IMR-90 (cell line): Measurements from ENCODE around the gene BTBD6. TPM values are rescaled to one million over a fixed set of nuclear protein-coding genes. Genes with fewer than 3 reads are reported as not detected.

Experiments
- ATAC-seq: fragments of 200-7000 bp; cut with Tn5 transposase; 2 replicates; pipeline ENCODE4 v1.9.1; 2020; ENCODE audit warnings: low read depth, mild to moderate bottlenecking, moderate library complexity
- BruUV-seq: library from RNA; stranded (reverse); fragments of 400-500 nt; replicated peaks from 2 replicates; lab custom pipeline; 2021; lab: Mats Ljungman, UMichigan
- CTCF ChIA-PET: fragments of 300-600 bp; formaldehyde crosslinking; extraction: SDS; loops from one replicate; lab custom pipeline; 2021; ENCODE audit warnings: antibody characterized with exemption; lab: Yijun Ruan, JAX
- POLR2A ChIA-PET: fragments of 300-600 bp; sonication (Branson Sonifier 250); formaldehyde crosslinking; loops from one replicate; lab custom pipeline; 2022; ENCODE audit warnings: antibody characterized with exemption; ENCODE audit not compliant: unreplicated experiment; lab: Charles Lee
- DNase-seq: peaks from one replicate; pipeline ENCODE4 v3.0.0; 2013
- H2AFZ ChIP-seq: replicated peaks from 2 replicates; pipeline ENCODE3; 2013; ENCODE audit warnings: low read length, mild to moderate bottlenecking; ENCODE audit not compliant: poor library complexity
- H2AK5ac ChIP-seq: 2 replicates; pipeline ENCODE4 v1.6.1; 2013; ENCODE audit warnings: low read depth, low read length, inconsistent platforms
- H2AK9ac ChIP-seq: replicated peaks from 2 replicates; pipeline ENCODE3; 2013; ENCODE audit warnings: mild to moderate bottlenecking, low read depth, low read length, moderate library complexity; ENCODE audit not compliant: poor library complexity
- H2BK120ac ChIP-seq: 2 replicates; pipeline ENCODE4 v1.6.1; 2013; ENCODE audit warnings: low read depth, low read length, inconsistent platforms
- H2BK15ac ChIP-seq: 3 replicates; pipeline ENCODE4 v1.6.1; 2013; ENCODE audit warnings: low read depth, low read length, inconsistent platforms
- H2BK20ac ChIP-seq: 2 replicates; pipeline ENCODE4 v1.6.1; 2013; ENCODE audit warnings: low read depth, mild to moderate bottlenecking, inconsistent platforms, low read length, moderate library complexity
- H2BK5ac ChIP-seq: 2 replicates; pipeline ENCODE4 v1.6.1; 2013; ENCODE audit warnings: mild to moderate bottlenecking, low read depth, low read length, inconsistent platforms; ENCODE audit not compliant: poor library complexity, severe bottlenecking
- H3K14ac ChIP-seq: replicated peaks from 2 replicates; pipeline ENCODE4 v1.6.1; 2013; ENCODE audit warnings: low read depth, low read length, inconsistent platforms
- H3K18ac ChIP-seq: 2 replicates; pipeline ENCODE4 v1.6.1; 2013; ENCODE audit warnings: low read depth, low read length, control low read depth
- H3K23ac ChIP-seq: 2 replicates; pipeline ENCODE4 v1.6.1; 2013; ENCODE audit warnings: low read depth, low read length, inconsistent platforms
- H3K27ac ChIP-seq: 2 replicates; pipeline ENCODE4 v1.5.1; 2013; ENCODE audit warnings: mild to moderate bottlenecking, control low read depth, low read length; ENCODE audit not compliant: insufficient read depth
- H3K27me3 ChIP-seq: 2 replicates; pipeline ENCODE4 v1.6.1; 2013; ENCODE audit warnings: low read length; ENCODE audit not compliant: control insufficient read depth, insufficient read depth
- H3K36me3 ChIP-seq: 2 replicates; pipeline ENCODE4 v1.6.1; 2013; ENCODE audit warnings: low read length, mixed read lengths; ENCODE audit not compliant: control insufficient read depth, insufficient read depth
- H3K4ac ChIP-seq: 2 replicates; pipeline ENCODE4 v1.6.1; 2013; ENCODE audit warnings: low read depth, low read length, inconsistent platforms
- H3K4me1 ChIP-seq: 2 replicates; pipeline ENCODE4 v1.6.1; 2013; ENCODE audit warnings: low read length, mixed read lengths; ENCODE audit not compliant: control insufficient read depth, insufficient read depth
- H3K4me2 ChIP-seq: 2 replicates; pipeline ENCODE4 v1.6.1; 2013; ENCODE audit warnings: low read depth, mild to moderate bottlenecking, control low read depth, low read length, moderate library complexity
- H3K4me3 ChIP-seq: 2 replicates; pipeline ENCODE4 v1.5.1; 2013; ENCODE audit warnings: low read depth, mild to moderate bottlenecking, control low read depth, low read length, moderate library complexity; ENCODE audit not compliant: insufficient read depth
- H3K56ac ChIP-seq: 2 replicates; pipeline ENCODE4 v1.6.1; 2013; ENCODE audit warnings: low read length, inconsistent platforms; ENCODE audit not compliant: insufficient read depth; ENCODE audit errors: extremely low read depth
- H3K79me1 ChIP-seq, 2 experiments: 2 replicates each; pipeline ENCODE4 v1.6.1; 2013; ENCODE audit warnings: low read length in 2 of 2, inconsistent platforms in 1 of 2, low read depth in 1 of 2
- H3K9ac ChIP-seq: 2 replicates; pipeline ENCODE4 v1.6.1; 2013; ENCODE audit warnings: low read depth, low read length, control low read depth
- H3K9me1 ChIP-seq: 2 replicates; pipeline ENCODE4 v1.6.1; 2013; ENCODE audit warnings: low read length, inconsistent platforms; ENCODE audit not compliant: insufficient read depth
- H3K9me3 ChIP-seq: 2 replicates; pipeline ENCODE4 v1.6.1; 2013; ENCODE audit warnings: low read length; ENCODE audit not compliant: control insufficient read depth, insufficient read depth
- H4K20me1 ChIP-seq: 2 replicates; pipeline ENCODE4 v1.6.1; 2013; ENCODE audit warnings: low read length, inconsistent platforms; ENCODE audit not compliant: insufficient read depth
- H4K5ac ChIP-seq: 2 replicates; pipeline ENCODE4 v1.6.1; 2013; ENCODE audit warnings: mild to moderate bottlenecking, low read depth, low read length, control low read depth
- H4K8ac ChIP-seq, 2 experiments: 2 replicates each; pipeline ENCODE4 v1.6.1; 2013; ENCODE audit warnings: low read depth in 2 of 2, low read length in 2 of 2, control low read depth in 1 of 2, inconsistent platforms in 1 of 2
- H4K91ac ChIP-seq: 2 replicates; pipeline ENCODE4 v1.6.1; 2013; ENCODE audit warnings: low read depth, low read length, inconsistent platforms; ENCODE audit not compliant: insufficient read depth
- BHLHE40 ChIP-seq: fragments of 150-350 bp; IDR thresholded peaks from 2 replicates; pipeline ENCODE4 v1.6.1; 2016; ENCODE audit warnings: mild to moderate bottlenecking, low read depth, low read length
- CEBPB ChIP-seq: IDR thresholded peaks from 2 replicates; pipeline ENCODE4 v1.6.1; 2012; ENCODE audit warnings: low read depth, low read length, improper control_type of control experiment
- CHD1 ChIP-seq: IDR thresholded peaks from 2 replicates; pipeline ENCODE4 v1.6.1; 2012; ENCODE audit warnings: low read depth, low read length, improper control_type of control experiment
- FOS ChIP-seq: fragments of 150-350 bp; IDR thresholded peaks from 2 replicates; pipeline ENCODE4 v1.6.1; 2016; ENCODE audit warnings: low read depth, low read length
- MAFK ChIP-seq: IDR thresholded peaks from 2 replicates; pipeline ENCODE4 v1.6.1; 2012; ENCODE audit warnings: low read depth, low read length, improper control_type of control experiment
- MAZ ChIP-seq: IDR thresholded peaks from 2 replicates; pipeline ENCODE4 v1.6.1; 2012; ENCODE audit warnings: low read depth, mild to moderate bottlenecking, low read length, improper control_type of control experiment, moderate library complexity, borderline replicate concordance
- NFE2L2 ChIP-seq: fragments of 150-350 bp; IDR thresholded peaks from 2 replicates; pipeline ENCODE4 v1.6.1; 2016; ENCODE audit warnings: low read depth, mild to moderate bottlenecking, low read length
- POLR2A ChIP-seq: IDR thresholded peaks from 2 replicates; pipeline ENCODE4 v1.6.1; 2012; ENCODE audit warnings: mild to moderate bottlenecking, low read depth, low read length
- RAD21 ChIP-seq: IDR thresholded peaks from 2 replicates; pipeline ENCODE4 v1.6.1; 2012; ENCODE audit warnings: low read length, improper control_type of control experiment
- RCOR1 ChIP-seq: IDR thresholded peaks from 2 replicates; pipeline ENCODE4 v1.6.1; 2012; ENCODE audit warnings: mild to moderate bottlenecking, low read length, improper control_type of control experiment; ENCODE audit not compliant: insufficient replicate concordance
- RFX5 ChIP-seq: IDR thresholded peaks from 2 replicates; pipeline ENCODE4 v1.8.0; 2012; ENCODE audit warnings: low read depth, mild to moderate bottlenecking, low read length, moderate library complexity
- SMC3 ChIP-seq: fragments of 150-350 bp; IDR thresholded peaks from 2 replicates; pipeline ENCODE4 v1.6.1; 2016; ENCODE audit warnings: low read depth, mild to moderate bottlenecking, antibody characterized with exemption, low read length, moderate library complexity
- WGBS, 2 experiments: methylation state at CpG; one replicate each; pipeline versions ENCODE4 v1.1.5 to v1.1.7; 2013; ENCODE audit warnings: missing lambda C conversion rate in 2 of 2; ENCODE audit not compliant: insufficient read length in 1 of 2; ENCODE audit errors: extremely low coverage in 2 of 2; 5-methylcytosine and 5-hydroxymethylcytosine counted together
- dilution Hi-C: fragments of 300-500 bp; cut with HindIII; formaldehyde crosslinking; loops from one replicate; pipeline ENCODE4 v1.14.3; 2018; ENCODE audit warnings: low sequenced_read_pairs; ENCODE audit not compliant: unreplicated experiment
- in situ Hi-C: fragments of 300-500 bp; cut with MboI; formaldehyde crosslinking; loops from 3 replicates; pipeline ENCODE4 v1.14.3; 2019; ENCODE audit warnings: low sequenced_read_pairs, inconsistent platforms, mixed read lengths
- intact Hi-C: fragments of 100-400 bp; cut with micrococcal nuclease; formaldehyde crosslinking; loops from 2 replicates; pipeline ENCODE4 v1.10.0; 2022
- polyA plus RNA-seq, 3 experiments: library from polyadenylated mRNA; depleted of rRNA; stranded (reverse); fragments of >200 nt; gene quantifications; 2 replicates each; pipeline ENCODE4 v1.2.3, GENCODE V29; 2012; ENCODE audit warnings: low replicate concordance in 1 of 3
- total RNA-seq: library from RNA; depleted of rRNA; stranded (reverse); fragments of >200 nt; gene quantifications from 2 replicates; pipeline ENCODE4 v1.2.3, GENCODE V29; 2012
- TF ChIP-seq, protein P1 (sequence below): fragments of 150-350 bp; IDR thresholded peaks from 2 replicates; pipeline ENCODE4 v1.6.1; 2017; ENCODE audit warnings: mild to moderate bottlenecking, antibody characterized with exemption, low read length, low read depth
- TF ChIP-seq, protein P2 (sequence below): conservative IDR thresholded peaks from 2 replicates; pipeline ENCODE4 v1.5.1; 2012; ENCODE audit warnings: mild to moderate bottlenecking, low read depth, low read length, improper control_type of control experiment
- TF ChIP-seq, protein P3 (sequence below): fragments of 150-350 bp; IDR thresholded peaks from 2 replicates; pipeline ENCODE4 v1.6.1; 2016; ENCODE audit warnings: low read depth, mild to moderate bottlenecking, low read length, moderate library complexity, borderline replicate concordance

BTBD6 gene
- total and polyA plus RNA-seq, 2 of the 4 experiments (the other 2 are of a cell fraction), result 33.9 to 43.9 TPM

DNA sequence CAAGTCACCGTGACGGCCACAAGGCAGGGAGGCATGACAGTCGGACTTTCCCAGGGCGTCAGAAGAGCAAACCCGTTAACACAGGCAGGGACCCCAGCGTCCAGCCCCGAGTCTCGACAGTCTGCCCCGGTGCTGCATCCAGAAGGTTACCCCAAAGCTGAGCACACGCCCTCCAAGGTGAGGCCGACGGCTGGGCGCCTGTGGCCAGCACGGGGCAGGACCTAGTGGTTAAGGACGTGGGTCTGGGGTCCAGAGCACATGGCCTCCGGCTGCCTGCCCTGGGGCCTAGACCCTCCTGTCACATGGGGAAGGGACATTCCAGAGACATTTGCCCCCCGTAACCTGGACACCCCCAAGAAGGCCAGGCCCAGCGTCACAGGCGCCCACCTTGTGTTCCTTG, 29.7 kb upstream of the BTBD6 start:
- in situ Hi-C loops, result no loop called here
- Histone ChIP-seq H3K4ac (no peak overlapping the region), H4K5ac (no peak overlapping the region), H3K9me3 (no peaks in the 10 kb centered on the region), H3K9ac (no peak overlapping the region), H3K4me1 (peaks cover 2% of the 10 kb centered on the region; the same call in 1 of the 2 replicates), H2BK15ac (no peak overlapping the region), H2BK120ac (no peak overlapping the region), H4K8ac (no peak overlapping the region), H2BK5ac (no peak overlapping the region), H3K27me3 (no peaks in the 10 kb centered on the region), H3K9me1 (peaks cover 12% of the 10 kb centered on the region), H3K27ac (no peak overlapping the region), H2AFZ (no peak overlapping the region), H4K20me1 (peaks cover 14% of the 10 kb centered on the region), H3K36me3 (peaks cover 55% of the 10 kb centered on the region), H2AK5ac (no peak overlapping the region), H3K79me1 (peaks cover 12 to 24% of the 10 kb centered on the region in 2 experiments), H2AK9ac (no peak overlapping the region), H3K4me3 (no peak overlapping the region), H3K14ac (no peak overlapping the region), H3K18ac (no peak overlapping the region), H4K91ac (no peak overlapping the region), H3K23ac (no peak overlapping the region), H2BK20ac (no peak overlapping the region), H3K56ac (no peak overlapping the region), H3K4me2 (no peak overlapping the region)
- no TSS peak for BruUV-seq
- DNase-seq, result no peak
- ATAC-seq, result no peak
- ChIA-PET POLR2A (no interaction called here), CTCF (no interaction called here)
- dilution Hi-C loops, result no loop called here
- intact Hi-C loops, result no loop called here
- 99% methylated on average over 16 of the region's 19 CpGs; no CpG with 5 or more reads in 1 of the 2 experiments for WGBS, 2 experiments
- no peak for TF ChIP-seq FOS
- no peak for TF ChIP-seq NFE2L2
- TF ChIP-seq RFX5, result no peak
- no peak for TF ChIP-seq RAD21
- no peak for TF ChIP-seq CEBPB
- no peak for TF ChIP-seq BHLHE40
- no peak for TF ChIP-seq RCOR1
- no peak for TF ChIP-seq MAFK
- TF ChIP-seq, protein P1, sequence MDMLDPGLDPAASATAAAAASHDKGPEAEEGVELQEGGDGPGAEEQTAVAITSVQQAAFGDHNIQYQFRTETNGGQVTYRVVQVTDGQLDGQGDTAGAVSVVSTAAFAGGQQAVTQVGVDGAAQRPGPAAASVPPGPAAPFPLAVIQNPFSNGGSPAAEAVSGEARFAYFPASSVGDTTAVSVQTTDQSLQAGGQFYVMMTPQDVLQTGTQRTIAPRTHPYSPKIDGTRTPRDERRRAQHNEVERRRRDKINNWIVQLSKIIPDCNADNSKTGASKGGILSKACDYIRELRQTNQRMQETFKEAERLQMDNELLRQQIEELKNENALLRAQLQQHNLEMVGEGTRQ, result no peak
- TF ChIP-seq, protein P2, sequence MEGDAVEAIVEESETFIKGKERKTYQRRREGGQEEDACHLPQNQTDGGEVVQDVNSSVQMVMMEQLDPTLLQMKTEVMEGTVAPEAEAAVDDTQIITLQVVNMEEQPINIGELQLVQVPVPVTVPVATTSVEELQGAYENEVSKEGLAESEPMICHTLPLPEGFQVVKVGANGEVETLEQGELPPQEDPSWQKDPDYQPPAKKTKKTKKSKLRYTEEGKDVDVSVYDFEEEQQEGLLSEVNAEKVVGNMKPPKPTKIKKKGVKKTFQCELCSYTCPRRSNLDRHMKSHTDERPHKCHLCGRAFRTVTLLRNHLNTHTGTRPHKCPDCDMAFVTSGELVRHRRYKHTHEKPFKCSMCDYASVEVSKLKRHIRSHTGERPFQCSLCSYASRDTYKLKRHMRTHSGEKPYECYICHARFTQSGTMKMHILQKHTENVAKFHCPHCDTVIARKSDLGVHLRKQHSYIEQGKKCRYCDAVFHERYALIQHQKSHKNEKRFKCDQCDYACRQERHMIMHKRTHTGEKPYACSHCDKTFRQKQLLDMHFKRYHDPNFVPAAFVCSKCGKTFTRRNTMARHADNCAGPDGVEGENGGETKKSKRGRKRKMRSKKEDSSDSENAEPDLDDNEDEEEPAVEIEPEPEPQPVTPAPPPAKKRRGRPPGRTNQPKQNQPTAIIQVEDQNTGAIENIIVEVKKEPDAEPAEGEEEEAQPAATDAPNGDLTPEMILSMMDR, result no peak
- TF ChIP-seq MAZ, result no peak
- no peak for TF ChIP-seq POLR2A
- no peak for TF ChIP-seq CHD1
- TF ChIP-seq SMC3, result no peak
- TF ChIP-seq, protein P3, sequence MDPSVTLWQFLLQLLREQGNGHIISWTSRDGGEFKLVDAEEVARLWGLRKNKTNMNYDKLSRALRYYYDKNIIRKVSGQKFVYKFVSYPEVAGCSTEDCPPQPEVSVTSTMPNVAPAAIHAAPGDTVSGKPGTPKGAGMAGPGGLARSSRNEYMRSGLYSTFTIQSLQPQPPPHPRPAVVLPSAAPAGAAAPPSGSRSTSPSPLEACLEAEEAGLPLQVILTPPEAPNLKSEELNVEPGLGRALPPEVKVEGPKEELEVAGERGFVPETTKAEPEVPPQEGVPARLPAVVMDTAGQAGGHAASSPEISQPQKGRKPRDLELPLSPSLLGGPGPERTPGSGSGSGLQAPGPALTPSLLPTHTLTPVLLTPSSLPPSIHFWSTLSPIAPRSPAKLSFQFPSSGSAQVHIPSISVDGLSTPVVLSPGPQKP, result no peak
